HepG2 (cell line): ENCODE measurements around the gene RNF4. TPM values are rescaled to one million over a fixed set of nuclear protein-coding genes. Genes with fewer than 3 reads are reported as not detected.
A peak's percentile ranks its signal among the peaks of the same experiment; 100 is the strongest.

Source experiments
- ARID5B ChIP-seq: IDR thresholded peaks from 2 replicates; pipeline ENCODE4 v1.4.0; 2020; ENCODE audit warnings: mild to moderate bottlenecking, missing genetic modification reagents
- CHD2 ChIP-seq: IDR thresholded peaks from 2 replicates; pipeline ENCODE4 v1.6.1; 2011; ENCODE audit warnings: low read depth, low read length, improper control_type of control experiment
- GMEB2 ChIP-seq: IDR thresholded peaks from 2 replicates; pipeline ENCODE4 v1.6.1; 2016; ENCODE audit warnings: missing biosample characterization, missing genetic modification reagents, low read depth
- IKZF5 ChIP-seq: IDR thresholded peaks from 2 replicates; pipeline ENCODE4 v1.6.1; 2018; ENCODE audit warnings: missing genetic modification reagents, mild to moderate bottlenecking, missing compliant biosample characterization
- MAZ ChIP-seq, 2 experiments: sonication (generic) in 1 of 2; formaldehyde crosslinking in 1 of 2; IDR thresholded peaks; 2 replicates each; pipeline versions ENCODE4 v1.5.0 to v1.6.1; 2012 to 2020; ENCODE audit warnings: low read depth in 2 of 2, mild to moderate bottlenecking in 2 of 2, borderline replicate concordance in 1 of 2, improper control_type of control experiment in 1 of 2, low read length in 1 of 2, missing genetic modification reagents in 1 of 2, moderate library complexity in 1 of 2
- PATZ1 ChIP-seq: sonication (generic); formaldehyde crosslinking; IDR thresholded peaks from 2 replicates; pipeline ENCODE4 v1.4.0; 2020; ENCODE audit warnings: missing genetic modification reagents
- POGZ ChIP-seq: sonication (generic); formaldehyde crosslinking; IDR thresholded peaks from 2 replicates; pipeline ENCODE4 v1.4.0; 2020; ENCODE audit warnings: mild to moderate bottlenecking, missing genetic modification reagents
- ZFX ChIP-seq: sonication (generic); formaldehyde crosslinking; IDR thresholded peaks from 2 replicates; pipeline ENCODE4 v1.4.0; 2020; ENCODE audit warnings: mild to moderate bottlenecking, low read depth, missing genetic modification reagents, moderate library complexity
- ZMYM2 ChIP-seq: sonication (generic); formaldehyde crosslinking; IDR thresholded peaks from 2 replicates; pipeline ENCODE4 v1.8.0; 2022; ENCODE audit warnings: mild to moderate bottlenecking, missing genetic modification reagents
- ZNF512B ChIP-seq: sonication (generic); formaldehyde crosslinking; IDR thresholded peaks from 2 replicates; pipeline ENCODE4 v1.5.1; 2020; ENCODE audit warnings: missing genetic modification reagents, mild to moderate bottlenecking, borderline replicate concordance
- ZNF746 ChIP-seq: sonication (generic); formaldehyde crosslinking; IDR thresholded peaks from 2 replicates; pipeline ENCODE4 v1.8.0; 2022; ENCODE audit warnings: mild to moderate bottlenecking, missing genetic modification reagents
- polyA plus RNA-seq, 8 experiments: library from polyadenylated mRNA; depleted of rRNA in 3 of 8; stranded (reverse) in 7 of 8; unstranded in 1 of 8; fragments of >200 nt; fragmentation: Illumina TruSeq in 4 of 8; extraction: Trizol in 4 of 8; gene quantifications; 2 replicates each; pipeline versions ENCODE4 v1.2.1 to v1.2.3, GENCODE V29; 2011 to 2016; ENCODE audit warnings: low read depth in 4 of 8, missing spikeins in 1 of 8, mixed read lengths in 1 of 8; ENCODE audit not compliant: insufficient read depth in 1 of 8
- total RNA-seq, 5 experiments: library from RNA; depleted of rRNA; stranded (reverse); fragments of >200 nt; fragmentation: Illumina TruSeq; extraction: Trizol; gene quantifications; 2 replicates each; pipeline ENCODE4 v1.2.3, GENCODE V29; 2016; ENCODE audit warnings: low read depth in 1 of 5

Gene RNF4
- total and polyA plus RNA-seq, 2 of the 13 experiments (the other 11 are each of a cell fraction or from before 2014, with no cell fraction given), result 38.1 to 45.1 TPM

- TF ChIP-seq GMEB2 (CRISPR knock-in tag), result peak; percentile 95
- TF ChIP-seq ZNF746 (CRISPR knock-in tag), result no peak
- peak; percentile 74 for TF ChIP-seq ZFX
- TF ChIP-seq IKZF5 (CRISPR knock-in tag), result no peak
- TF ChIP-seq MAZ (IDR thresholded peaks at IDR 0.05; ENCODE audit: borderline replicate concordance, low read depth, low read length), result peak; percentile 92
- TF ChIP-seq MAZ (CRISPR knock-in tag; IDR thresholded peaks at IDR 0.05; ENCODE audit: low read depth), result peak; percentile 56; the same call in 1 of the 2 replicates
- 0 out of 2 replicates have a peak, but pooled peaks have one; percentile 14 for TF ChIP-seq ARID5B
- no peak for TF ChIP-seq ZMYM2 (CRISPR knock-in tag)
- no peak for TF ChIP-seq ZNF512B (CRISPR knock-in tag)
- TF ChIP-seq POGZ (CRISPR knock-in tag), result peak; percentile 30; the same call in 1 of the 2 replicates
- peak; percentile 94 for TF ChIP-seq PATZ1 (CRISPR knock-in tag)
- TF ChIP-seq CHD2, result 0 out of 2 replicates have a peak, but pooled peaks have one; percentile 22
Measured at GRCh38 chr4:2536193-2537010, 67.5 kb downstream of the RNF4 start, which contains the start of gene FAM193A (continued).
